Peyer's patch (tissue), 4 donors: ENCODE results near the gene KIAA1614. TPM values are rescaled to one million over a fixed set of nuclear protein-coding genes. Genes with fewer than 3 reads are reported as not detected.

Source experiments
- DNase-seq, 3 donors: peaks; one replicate each; pipeline ENCODE4 v3.0.0-alpha.2; 2017 to 2019
- H3K27ac ChIP-seq, 4 donors: fragments of 200-600 bp; sonication (generic); one replicate each; pipeline ENCODE4 v1.5.1; 2016 to 2019
- H3K27me3 ChIP-seq, 2 donors: fragments of 200-600 bp; sonication (generic); one replicate each; pipeline ENCODE4 v1.5.1; 2019
- H3K36me3 ChIP-seq, 3 donors: fragments of 200-600 bp; sonication (generic); one replicate each; pipeline ENCODE4 v1.5.1; 2016 to 2019
- H3K4me1 ChIP-seq, 4 donors: fragments of 200-600 bp; sonication (generic); one replicate each; pipeline ENCODE4 v1.5.1; 2016 to 2019
- H3K4me3 ChIP-seq, 4 donors: fragments of 200-600 bp; sonication (generic); 1 replicate in 3 of 4; 2 replicates in 1 of 4; pipeline ENCODE4 v1.5.1; 2016 to 2019; ENCODE audit warnings: mild to moderate bottlenecking in 1 of 4
- H3K9me3 ChIP-seq, 4 donors: fragments of 200-600 bp; sonication (generic); one replicate each; pipeline ENCODE4 v1.5.1; 2016 to 2019; ENCODE audit warnings: mild to moderate bottlenecking in 1 of 4
- CTCF ChIP-seq, 6 experiments: fragments of 450-650 bp in 4 of 6; fragments of 200-600 bp in 2 of 6; sonication (generic) in 1 of 6; IDR thresholded peaks; one replicate each; pipeline ENCODE4 v1.5.1; 2017 to 2019; ENCODE audit warnings: antibody characterized with exemption in 6 of 6, mild to moderate bottlenecking in 3 of 6, moderate library complexity in 1 of 6
- POLR2A ChIP-seq, 2 donors: fragments of 450-650 bp; IDR thresholded peaks; one replicate each; pipeline ENCODE4 v1.5.1; 2017; ENCODE audit warnings: antibody characterized with exemption in 2 of 2, mild to moderate bottlenecking in 2 of 2, moderate library complexity in 2 of 2
- total RNA-seq, 4 donors: library from RNA; depleted of rRNA; stranded (reverse); fragments of >200 nt; gene quantifications; one replicate each; pipeline ENCODE4 v1.1.0, GENCODE V29; 2016

Gene KIAA1614
- total RNA-seq, 4 donors from 2014 or later = 0.35 to 2.5 (median 1.7) TPM

- H3K4me1 ChIP-seq = peaks cover 0 to 22% (median 0%) of the 10 kb centered on the region in 4 donors
- peaks cover 0 to 3% (median 0%) of the 10 kb centered on the region in 3 donors for H3K36me3 ChIP-seq
- no peak for DNase-seq
- H3K27ac ChIP-seq = peak overlapping the region in 1 of 4 donors; percentile 62
- H3K4me3 ChIP-seq = no peak overlapping the region
- H3K27me3 ChIP-seq = no peaks in the 10 kb centered on the region
- TF ChIP-seq POLR2A (IDR thresholded peaks at IDR 0.05) (no peak), CTCF (IDR thresholded peaks at IDR 0.05) (no peak)
- H3K9me3 ChIP-seq = no peaks in the 10 kb centered on the region
These were observed 15.1 kb downstream of the KIAA1614 start for GRCh38 chr1:180927841-180928240.

GRCh38 chr1:180928331-180929230, 15.9 kb downstream of the KIAA1614 start:
- DNase-seq = no peak
- H3K4me3 ChIP-seq = no peak overlapping the region
- H3K9me3 ChIP-seq = no peaks in the 10 kb centered on the region
- no peak for TF ChIP-seq CTCF (IDR thresholded peaks at IDR 0.05)
- no peak for TF ChIP-seq POLR2A (IDR thresholded peaks at IDR 0.05)
- no peak overlapping the region for H3K27ac ChIP-seq
- H3K4me1 ChIP-seq = peaks cover 0 to 22% (median 0%) of the 10 kb centered on the region in 4 donors
- H3K27me3 ChIP-seq = no peaks in the 10 kb centered on the region
- peaks cover 0 to 3% (median 0%) of the 10 kb centered on the region in 3 donors for H3K36me3 ChIP-seq

- no peaks in the 10 kb centered on the region for H3K9me3 ChIP-seq
- H3K27ac ChIP-seq = no peak overlapping the region
- peaks cover 0 to 3% (median 0%) of the 10 kb centered on the region in 3 donors for H3K36me3 ChIP-seq
- H3K27me3 ChIP-seq = no peaks in the 10 kb centered on the region
- TF ChIP-seq POLR2A (IDR thresholded peaks at IDR 0.05) (no peak), CTCF (IDR thresholded peaks at IDR 0.05) (no peak)
- peaks cover 0 to 22% (median 0%) of the 10 kb centered on the region in 4 donors for H3K4me1 ChIP-seq
- DNase-seq = no peak
- H3K4me3 ChIP-seq = no peak overlapping the region
These were observed 16.7 kb downstream of the KIAA1614 start for GRCh38 chr1:180929389-180929788.

- DNase-seq = no peak
- TF ChIP-seq POLR2A (IDR thresholded peaks at IDR 0.05) (no peak), CTCF (IDR thresholded peaks at IDR 0.05) (no peak)
- Histone ChIP-seq H3K36me3 (peaks cover 0 to 3% (median 0%) of the 10 kb centered on the region in 3 donors), H3K27ac (no peak overlapping the region), H3K27me3 (no peaks in the 10 kb centered on the region), H3K4me3 (no peak overlapping the region), H3K9me3 (no peaks in the 10 kb centered on the region), H3K4me1 (peaks cover 0 to 14% (median 0%) of the 10 kb centered on the region in 4 donors)
These were observed 18.0 kb downstream of the KIAA1614 start for GRCh38 chr1:180930687-180931086.

- TF ChIP-seq POLR2A (IDR thresholded peaks at IDR 0.05) (no peak), CTCF (IDR thresholded peaks at IDR 0.05) (no peak)
- H3K9me3 ChIP-seq = no peaks in the 10 kb centered on the region
These were observed 18.8 kb downstream of the KIAA1614 start for GRCh38 chr1:180931529-180931928.

More at GRCh38 chr1:180931529-180931928, 18.8 kb downstream of the KIAA1614 start:
- H3K36me3 ChIP-seq = peaks cover 0 to 7% (median 0%) of the 10 kb centered on the region in 3 donors
- DNase-seq = no peak
- peaks cover 0 to 7% (median 0%) of the 10 kb centered on the region in 4 donors for H3K4me1 ChIP-seq
- H3K27ac ChIP-seq = no peak overlapping the region
- no peak overlapping the region for H3K4me3 ChIP-seq
- no peaks in the 10 kb centered on the region for H3K27me3 ChIP-seq
